CD14-positive monocyte (primary cell): Measurements from ENCODE around the gene EYS. TPM values are rescaled to one million over a fixed set of nuclear protein-coding genes. Genes with fewer than 3 reads are reported as not detected.

Experiments
- DNase-seq, 3 donors: peaks; one replicate each; pipeline ENCODE4 v3.0.0-alpha.2; 2011 to 2022
- H2AFZ ChIP-seq: 2 replicates; pipeline ENCODE4 v1.6.0; 2012; ENCODE audit warnings: mild to moderate bottlenecking, low read depth, low read length, inconsistent platforms; ENCODE audit not compliant: insufficient read depth, poor library complexity, severe bottlenecking
- H3K27ac ChIP-seq, 2 donors: 1 replicate in 1 of 2; 2 replicates in 1 of 2; pipeline ENCODE4 v1.5.1; 2012 to 2013; ENCODE audit warnings: low read length in 2 of 2, control low read depth in 1 of 2, inconsistent platforms in 1 of 2, low read depth in 1 of 2, mild to moderate bottlenecking in 1 of 2
- H3K27me3 ChIP-seq, 2 donors: one replicate each; pipeline versions ENCODE4 v1.6.0 to v1.6.1; 2011 to 2013; ENCODE audit warnings: low read length in 2 of 2; ENCODE audit not compliant: control insufficient read depth in 2 of 2, insufficient read depth in 2 of 2
- H3K36me3 ChIP-seq, 2 donors: replicated peaks in 1 of 2; 1 replicate in 1 of 2; 2 replicates in 1 of 2; pipeline versions ENCODE4 v1.5.1 to v1.6.1; 2012 to 2013; ENCODE audit warnings: low read length in 2 of 2, control low read depth in 1 of 2, inconsistent platforms in 1 of 2, mild to moderate bottlenecking in 1 of 2; ENCODE audit not compliant: insufficient read depth in 2 of 2, control insufficient read depth in 1 of 2
- H3K4me1 ChIP-seq, 2 donors: 1 replicate in 1 of 2; 2 replicates in 1 of 2; pipeline versions ENCODE4 v1.5.1 to v1.6.1; 2012 to 2013; ENCODE audit warnings: low read length in 2 of 2, control low read depth in 1 of 2, inconsistent platforms in 1 of 2, mild to moderate bottlenecking in 1 of 2, moderate library complexity in 1 of 2; ENCODE audit not compliant: insufficient read depth in 2 of 2, control insufficient read depth in 1 of 2
- H3K4me2 ChIP-seq: replicated peaks from 2 replicates; pipeline ENCODE3; 2012; ENCODE audit warnings: low read length, moderate library complexity, mild to moderate bottlenecking; ENCODE audit not compliant: poor library complexity, severe bottlenecking; ENCODE audit errors: extremely low read depth
- H3K4me3 ChIP-seq, 3 experiments: fragments of 200-600 bp in 1 of 3; sonication (generic) in 1 of 3; replicated peaks in 1 of 3; 1 replicate in 2 of 3; 2 replicates in 1 of 3; pipeline ENCODE4 v1.5.1; 2011 to 2013; ENCODE audit warnings: low read length in 3 of 3, mild to moderate bottlenecking in 3 of 3, control low read depth in 2 of 3, low read depth in 2 of 3, inconsistent platforms in 1 of 3, moderate library complexity in 1 of 3
- H3K79me2 ChIP-seq: 2 replicates; pipeline ENCODE4 v1.6.0; 2012; ENCODE audit warnings: mild to moderate bottlenecking, control low read depth, inconsistent platforms, low read length, moderate library complexity; ENCODE audit not compliant: insufficient read depth
- H3K9ac ChIP-seq: 2 replicates; pipeline ENCODE4 v1.6.0; 2017; ENCODE audit warnings: low read length, mild to moderate bottlenecking; ENCODE audit not compliant: insufficient read depth, poor library complexity, severe bottlenecking
- H3K9me3 ChIP-seq, 2 donors: replicated peaks in 1 of 2; 1 replicate in 1 of 2; 2 replicates in 1 of 2; pipeline versions ENCODE4 v1.5.1 to v1.6.1; 2012 to 2013; ENCODE audit warnings: low read length in 2 of 2, control low read depth in 1 of 2; ENCODE audit not compliant: control insufficient read depth in 1 of 2, insufficient read depth in 1 of 2
- H4K20me1 ChIP-seq: 2 replicates; pipeline ENCODE4 v1.6.0; 2012; ENCODE audit warnings: mild to moderate bottlenecking, low read length, control low read depth, moderate library complexity; ENCODE audit not compliant: insufficient read depth
- H3K27ac Mint-ChIP-seq, 7 donors: one replicate each; pipeline ENCODE4 v1.8.0; 2020; ENCODE audit warnings: mild to moderate bottlenecking in 7 of 7, mixed read lengths in 7 of 7, moderate library complexity in 6 of 7, inconsistent platforms in 2 of 7
- H3K27me3 Mint-ChIP-seq, 3 donors: one replicate each; pipeline ENCODE4 v1.8.0; 2021 to 2022; ENCODE audit warnings: low read depth in 3 of 3, mild to moderate bottlenecking in 3 of 3, mixed read lengths in 3 of 3, moderate library complexity in 3 of 3, inconsistent platforms in 1 of 3
- H3K36me3 Mint-ChIP-seq, 2 donors: one replicate each; pipeline ENCODE4 v1.8.0; 2020; ENCODE audit warnings: mixed read lengths in 2 of 2, inconsistent platforms in 1 of 2, mild to moderate bottlenecking in 1 of 2
- H3K4me1 Mint-ChIP-seq: one replicate; pipeline ENCODE4 v1.8.0; 2020; ENCODE audit warnings: mild to moderate bottlenecking, mixed read lengths
- H3K4me3 Mint-ChIP-seq, 2 donors: one replicate each; pipeline ENCODE4 v1.8.0; 2020; ENCODE audit warnings: mild to moderate bottlenecking in 2 of 2, mixed read lengths in 2 of 2, moderate library complexity in 1 of 2
- H3K9me3 Mint-ChIP-seq, 7 donors: one replicate each; pipeline ENCODE4 v1.8.0; 2020 to 2022; ENCODE audit warnings: mixed read lengths in 7 of 7, mild to moderate bottlenecking in 6 of 7, moderate library complexity in 6 of 7, inconsistent platforms in 2 of 7
- WGBS: methylation state at CpG from one replicate; pipeline ENCODE4 v1.1.5; 2013; ENCODE audit warnings: missing lambda C conversion rate; ENCODE audit not compliant: insufficient coverage; 5-methylcytosine and 5-hydroxymethylcytosine counted together
- intact Hi-C, 2 donors: fragments of 100-400 bp; cut with micrococcal nuclease; formaldehyde crosslinking; loops; one replicate each; pipeline versions ENCODE4 v1.15.0 to v1.15.1; 2023
- polyA plus RNA-seq, 3 donors: library from polyadenylated mRNA; depleted of rRNA in 1 of 3; unstranded in 2 of 3; stranded (reverse) in 1 of 3; fragments of 300-500 nt in 2 of 3; fragments of >200 nt in 1 of 3; fragmentation: Illumina TruSeq in 2 of 3; gene quantifications; 1 replicate in 2 of 3; 2 replicates in 1 of 3; pipeline ENCODE4 v1.2.3, GENCODE V29; 2012 to 2021
- TF ChIP-seq, protein P1 (sequence below): fragments of 200-600 bp; IDR thresholded peaks from one replicate; pipeline ENCODE4 v1.8.0; 2022; ENCODE audit warnings: antibody characterized with exemption, mild to moderate bottlenecking

Gene EYS
- polyA plus RNA-seq, 3 donors, result 0.01 to 0.03 TPM; not detected in 1

DNA sequence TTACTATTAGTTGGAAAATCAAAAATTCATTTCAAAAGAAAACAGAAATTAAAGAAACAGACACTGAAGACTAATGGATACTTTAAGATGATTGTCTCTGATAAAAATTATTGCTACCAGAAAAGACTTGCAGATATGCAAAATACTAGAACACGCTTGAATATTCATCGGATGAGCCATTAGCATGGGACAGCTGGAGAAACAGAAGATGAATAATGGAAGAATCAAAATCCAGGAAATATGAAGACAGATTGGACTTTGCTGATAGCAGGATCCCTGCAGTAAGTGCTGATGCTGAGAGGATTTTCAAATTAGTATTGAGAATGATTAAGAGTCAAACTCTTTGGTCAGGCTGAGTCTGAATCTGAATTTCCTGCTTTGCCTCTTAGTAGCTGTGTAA is 169.4 kb downstream of the EYS start:
- H3K4me1 ChIP-seq, result no peaks in the 10 kb centered on the region
- no peak overlapping the region for H3K9ac ChIP-seq
- H3K36me3 ChIP-seq, result no peaks in the 10 kb centered on the region
- WGBS, result 90% methylated on average over 2 of the region's 2 CpGs
- H3K4me1 Mint-ChIP-seq, result no peaks in the 10 kb centered on the region
- intact Hi-C loops, result no loop called here
- no peaks in the 10 kb centered on the region for H3K27me3 Mint-ChIP-seq
- DNase-seq, result no peak
- peaks cover 0 to 5% of the 10 kb centered on the region in 2 donors for H3K9me3 ChIP-seq
- H2AFZ ChIP-seq, result no peak overlapping the region
- peaks cover 0 to 5% (median 0%) of the 10 kb centered on the region in 7 donors for H3K9me3 Mint-ChIP-seq
- H4K20me1 ChIP-seq, result no peaks in the 10 kb centered on the region
- H3K27ac Mint-ChIP-seq, result no peak overlapping the region
- no peaks in the 10 kb centered on the region for H3K27me3 ChIP-seq
- no peaks in the 10 kb centered on the region for H3K36me3 Mint-ChIP-seq
- H3K27ac ChIP-seq, result no peak overlapping the region
- H3K79me2 ChIP-seq, result no peaks in the 10 kb centered on the region
- H3K4me3 ChIP-seq, result no peak overlapping the region
- no peak overlapping the region for H3K4me3 Mint-ChIP-seq
- TF ChIP-seq, protein P1, sequence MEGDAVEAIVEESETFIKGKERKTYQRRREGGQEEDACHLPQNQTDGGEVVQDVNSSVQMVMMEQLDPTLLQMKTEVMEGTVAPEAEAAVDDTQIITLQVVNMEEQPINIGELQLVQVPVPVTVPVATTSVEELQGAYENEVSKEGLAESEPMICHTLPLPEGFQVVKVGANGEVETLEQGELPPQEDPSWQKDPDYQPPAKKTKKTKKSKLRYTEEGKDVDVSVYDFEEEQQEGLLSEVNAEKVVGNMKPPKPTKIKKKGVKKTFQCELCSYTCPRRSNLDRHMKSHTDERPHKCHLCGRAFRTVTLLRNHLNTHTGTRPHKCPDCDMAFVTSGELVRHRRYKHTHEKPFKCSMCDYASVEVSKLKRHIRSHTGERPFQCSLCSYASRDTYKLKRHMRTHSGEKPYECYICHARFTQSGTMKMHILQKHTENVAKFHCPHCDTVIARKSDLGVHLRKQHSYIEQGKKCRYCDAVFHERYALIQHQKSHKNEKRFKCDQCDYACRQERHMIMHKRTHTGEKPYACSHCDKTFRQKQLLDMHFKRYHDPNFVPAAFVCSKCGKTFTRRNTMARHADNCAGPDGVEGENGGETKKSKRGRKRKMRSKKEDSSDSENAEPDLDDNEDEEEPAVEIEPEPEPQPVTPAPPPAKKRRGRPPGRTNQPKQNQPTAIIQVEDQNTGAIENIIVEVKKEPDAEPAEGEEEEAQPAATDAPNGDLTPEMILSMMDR, result no peak
- H3K4me2 ChIP-seq, result no peak overlapping the region

DNA sequence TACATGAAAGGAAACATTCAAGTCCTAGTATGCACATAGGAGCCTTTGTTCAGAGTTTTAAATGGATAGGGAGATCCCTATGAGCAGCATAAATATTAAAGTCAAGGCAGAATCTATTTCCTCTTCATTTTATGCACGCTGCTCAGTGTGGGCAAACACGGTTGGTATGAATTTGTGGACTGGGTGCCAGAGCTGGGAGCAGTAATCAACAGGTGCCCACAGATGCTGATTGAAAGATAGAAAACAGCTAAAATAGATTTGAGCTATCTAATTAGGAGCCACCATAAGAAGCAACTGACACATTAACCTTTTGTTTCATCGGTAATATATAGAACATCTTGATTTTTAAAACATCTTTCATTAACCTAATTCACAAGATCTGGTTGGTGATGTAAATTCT is 175.5 kb downstream of the EYS start:
- Mint-ChIP-seq H3K9me3 (peaks cover 0 to 5% (median 3%) of the 10 kb centered on the region in 7 donors), H3K4me3 (no peak overlapping the region), H3K27me3 (no peaks in the 10 kb centered on the region), H3K36me3 (no peaks in the 10 kb centered on the region), H3K4me1 (no peaks in the 10 kb centered on the region), H3K27ac (no peak overlapping the region)
- no peaks in the 10 kb centered on the region for H3K4me1 ChIP-seq
- H3K27ac ChIP-seq, result no peak overlapping the region
- H3K36me3 ChIP-seq, result no peaks in the 10 kb centered on the region
- no peak overlapping the region for H3K4me3 ChIP-seq
- peaks cover 0 to 6% of the 10 kb centered on the region in 2 donors for H3K9me3 ChIP-seq
- H2AFZ ChIP-seq, result no peak overlapping the region
- H4K20me1 ChIP-seq, result no peaks in the 10 kb centered on the region
- no peaks in the 10 kb centered on the region for H3K79me2 ChIP-seq
- no peak overlapping the region for H3K9ac ChIP-seq
- TF ChIP-seq, protein P1, result no peak
- no peak for DNase-seq
- no peaks in the 10 kb centered on the region for H3K27me3 ChIP-seq
- intact Hi-C loops, result no loop called here
- no peak overlapping the region for H3K4me2 ChIP-seq
- no CpG with 5 or more reads among the region's 3 CpGs for WGBS
